SKM-1 treated with dmso at 0.1 percent for 144 hours (cell line): ENCODE measurements around the gene SPI1.
"Not testable (repeated sequence)": the region's sequence is repeated elsewhere in the genome, so short reads cannot be mapped to it uniquely, and the experiment has no call there.

Experiments
- DNase-seq: peaks from one replicate; lab custom pipeline; 2025; ENCODE audit not compliant: unreplicated experiment; lab: John Stamatoyannopoulos, UW

SPI1 gene

DNA sequence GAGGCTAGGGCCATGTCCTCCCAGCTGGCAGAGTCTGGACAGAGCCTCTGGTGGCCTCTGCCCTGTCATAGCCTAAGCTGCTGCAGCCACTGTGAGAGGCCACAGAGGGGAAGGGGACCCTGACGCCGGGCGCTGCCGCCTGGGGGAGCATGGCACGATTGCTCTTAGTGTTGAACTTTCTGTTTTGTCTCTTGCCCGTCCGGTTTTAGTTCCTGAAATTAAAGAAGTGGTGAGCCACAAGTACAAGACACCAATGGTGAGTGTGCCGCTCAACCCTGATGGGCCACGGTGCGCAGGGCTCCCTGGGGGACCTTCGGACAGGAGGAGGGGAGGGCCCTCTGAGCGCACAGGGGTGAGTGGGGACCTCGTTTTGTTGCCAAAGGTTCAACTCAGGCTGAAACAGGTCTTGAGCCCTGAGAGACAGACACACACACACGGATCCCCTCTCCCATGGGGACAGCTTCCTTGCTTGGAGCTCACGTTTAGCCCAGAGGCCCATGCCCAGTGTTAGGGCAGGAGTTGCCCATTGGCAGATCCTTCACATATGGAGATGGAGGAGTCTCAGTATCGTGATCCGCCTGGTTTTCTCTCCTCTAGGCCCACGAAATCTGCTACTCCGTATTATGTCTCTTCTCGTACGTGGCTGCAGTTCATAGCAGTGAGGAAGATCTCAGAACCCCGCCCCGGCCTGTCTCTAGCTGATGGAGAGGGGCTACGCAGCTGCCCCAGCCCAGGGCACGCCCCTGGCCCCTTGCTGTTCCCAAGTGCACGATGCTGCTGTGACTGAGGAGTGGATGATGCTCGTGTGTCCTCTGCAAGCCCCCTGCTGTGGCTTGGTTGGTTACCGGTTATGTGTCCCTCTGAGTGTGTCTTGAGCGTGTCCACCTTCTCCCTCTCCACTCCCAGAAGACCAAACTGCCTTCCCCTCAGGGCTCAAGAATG lies 49.6 kb downstream of the SPI1 start:
- DNase-seq = no peak

DNA sequence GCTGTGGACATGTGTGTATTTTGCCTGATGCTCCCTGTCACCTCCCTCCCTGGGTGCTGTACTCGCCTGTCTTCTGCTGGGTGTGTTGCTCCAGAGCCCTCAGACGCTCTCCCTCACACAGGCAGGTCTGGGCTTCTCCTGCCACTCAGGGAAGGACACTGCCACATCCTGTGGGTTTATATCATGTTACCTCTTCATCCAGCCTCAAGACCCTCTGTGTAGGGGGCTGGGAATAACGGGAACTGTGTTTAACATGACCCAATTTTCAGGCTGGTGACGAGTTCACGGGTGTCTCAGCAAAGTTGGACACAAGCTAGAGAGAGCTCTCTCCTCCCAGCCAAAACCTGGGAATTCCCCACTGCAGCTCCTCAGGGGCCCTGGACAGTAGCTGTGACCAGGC lies 50.4 kb downstream of the SPI1 start:
- no peak for DNase-seq

DNA sequence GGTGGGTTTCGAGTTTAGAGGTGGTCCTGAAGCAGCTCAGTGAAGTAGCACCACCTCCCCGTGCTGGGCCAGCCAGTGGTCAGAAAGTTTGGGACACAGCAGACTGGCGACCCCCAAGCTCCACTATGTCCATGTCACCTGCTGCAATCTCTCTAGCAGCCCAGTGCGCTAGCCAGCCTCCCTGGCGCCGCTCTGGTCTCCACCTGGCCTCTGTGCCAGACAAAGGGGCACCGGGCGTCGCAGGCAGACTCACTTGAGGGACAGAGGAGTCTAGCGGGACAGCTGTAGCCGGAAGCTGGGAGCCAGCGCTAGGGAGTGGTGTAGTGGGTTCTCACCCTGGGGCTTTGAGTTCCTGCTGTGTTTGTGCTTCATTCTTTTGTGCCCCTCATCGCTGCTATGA lies 51.3 kb downstream of the SPI1 start:
- no peak for DNase-seq

DNA sequence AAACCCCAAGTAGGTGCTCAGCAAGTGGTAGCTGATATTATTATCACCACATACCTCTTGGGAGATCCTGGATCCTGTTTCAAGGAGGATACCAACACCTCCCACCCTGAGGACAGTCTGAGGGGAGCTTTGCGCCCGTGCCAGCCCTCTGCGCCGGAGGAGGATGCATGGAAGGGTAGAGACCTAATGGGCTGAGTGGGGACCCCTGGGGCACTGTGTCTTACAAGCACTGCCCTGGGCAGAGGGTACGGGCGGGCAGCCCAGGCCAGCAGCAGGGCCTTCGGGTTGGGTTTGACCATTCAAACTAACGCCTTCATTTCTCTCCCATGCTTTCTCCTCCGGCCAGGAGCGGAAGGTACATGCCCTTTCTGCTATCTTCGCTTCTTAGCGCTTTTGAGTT lies 52.1 kb downstream of the SPI1 start:
- DNase-seq = no peak

DNA sequence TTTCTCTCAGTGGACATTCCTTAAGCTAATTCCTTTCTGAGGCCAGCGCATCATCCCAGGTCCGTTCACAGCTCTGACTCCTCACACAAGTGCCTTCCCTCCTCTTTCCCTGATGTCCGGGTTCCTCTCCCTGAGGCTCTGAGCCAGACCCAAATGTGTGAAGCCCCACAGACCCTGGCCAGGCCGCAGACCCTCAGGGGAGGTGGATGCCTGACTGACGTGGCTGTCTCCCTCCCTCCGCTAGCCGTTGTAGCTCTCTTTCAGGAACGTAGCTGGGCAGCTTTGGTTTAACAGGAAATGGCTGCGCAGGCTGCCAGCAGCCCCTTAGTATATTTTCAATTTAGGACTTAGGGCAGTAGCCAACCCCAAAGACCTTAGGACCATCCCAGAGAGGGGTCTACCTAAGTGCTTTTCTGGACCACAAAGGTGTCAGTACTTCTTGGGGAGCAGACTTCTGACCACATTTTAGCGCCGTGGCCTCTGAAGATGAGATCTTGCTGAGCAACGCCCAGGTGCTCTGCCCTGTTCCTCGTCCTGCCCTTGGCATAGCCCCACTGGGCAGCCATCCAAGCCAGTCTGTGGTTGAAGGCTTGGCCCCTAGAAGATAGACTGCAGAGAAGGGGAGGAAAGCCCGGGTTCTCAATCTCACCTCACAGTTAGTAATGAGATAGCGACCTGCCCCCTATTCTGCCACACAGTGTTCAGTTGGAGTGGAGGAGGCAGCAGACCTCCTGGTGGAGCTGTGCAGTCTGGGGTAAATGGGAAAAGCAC lies 52.9 kb downstream of the SPI1 start:
- no peak for DNase-seq

DNA sequence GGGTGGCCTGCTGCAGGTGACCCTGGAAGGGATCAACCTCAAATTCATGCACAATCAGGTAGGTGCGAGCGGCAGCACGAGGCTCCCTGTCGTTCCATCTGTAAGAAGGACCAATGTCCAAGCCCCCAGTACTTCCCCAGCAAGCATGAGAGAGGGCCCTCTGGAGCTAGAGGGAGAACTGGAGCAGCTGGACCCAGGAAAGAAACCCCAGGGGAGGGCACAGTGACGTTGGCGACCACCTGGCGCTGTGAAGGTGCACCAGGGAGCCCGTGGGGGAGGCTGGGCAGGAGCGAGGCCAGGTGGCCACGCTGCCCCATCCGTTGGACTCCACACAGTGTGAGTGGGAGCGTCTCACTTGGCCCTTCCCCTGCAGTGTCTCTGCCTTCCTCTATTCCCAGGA lies 53.8 kb downstream of the SPI1 start:
- DNase-seq = no peak

DNA sequence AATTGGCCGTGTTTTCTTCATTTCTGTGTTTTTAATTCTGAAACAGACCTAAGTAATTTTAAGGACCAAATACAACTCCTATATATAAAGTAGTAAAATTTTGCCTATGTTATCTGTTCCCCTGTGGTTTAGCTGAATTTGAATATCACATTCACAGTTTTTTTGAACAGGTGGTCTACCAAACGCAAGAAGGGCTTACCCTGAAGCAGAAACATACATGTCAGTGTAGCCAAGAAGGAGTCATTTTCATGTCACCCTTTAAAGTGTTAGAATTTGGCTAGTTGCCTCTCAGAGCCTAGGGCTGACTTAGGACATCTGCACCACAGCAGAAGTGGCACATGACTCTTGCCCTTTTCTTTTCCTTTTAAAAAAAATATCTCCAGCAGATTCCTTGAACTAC lies 60.2 kb downstream of the SPI1 start:
- no peak for DNase-seq

DNA sequence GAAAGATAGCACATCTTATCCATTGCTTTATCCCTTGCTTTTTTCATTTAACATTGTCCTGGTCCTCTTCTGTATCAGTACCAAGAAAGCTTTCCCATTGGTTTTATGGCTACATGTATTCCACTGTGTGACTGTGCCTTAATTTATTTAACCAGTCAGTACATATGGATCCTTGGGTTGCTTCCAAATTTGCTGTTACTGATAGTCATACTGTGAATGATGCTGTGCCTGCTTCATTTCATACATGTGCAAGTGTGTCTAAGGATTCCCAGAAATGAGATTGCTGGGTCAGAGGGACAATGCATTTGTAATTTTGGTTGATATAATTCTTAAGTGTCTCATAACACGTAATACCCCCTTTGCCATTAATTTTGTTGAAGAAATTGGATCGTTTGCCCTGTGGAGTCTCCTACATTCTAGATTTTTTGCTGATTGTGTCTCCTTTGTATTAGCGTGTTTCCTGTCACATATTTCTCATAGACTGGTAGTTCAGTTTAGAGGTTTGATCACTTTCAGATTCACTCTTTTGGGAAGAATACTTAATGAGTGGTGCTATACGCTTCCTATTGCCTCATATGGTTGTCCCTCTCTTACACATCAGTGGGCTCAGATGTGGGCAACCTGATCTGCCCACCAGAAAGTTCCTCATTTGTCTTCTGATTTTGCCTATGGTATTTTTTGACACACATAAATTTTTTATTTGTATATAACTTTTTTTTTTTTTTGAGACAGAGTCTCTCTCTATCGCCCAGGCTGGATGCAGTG lies 61.1 kb downstream of the SPI1 start:
- DNase-seq = no peak

DNA sequence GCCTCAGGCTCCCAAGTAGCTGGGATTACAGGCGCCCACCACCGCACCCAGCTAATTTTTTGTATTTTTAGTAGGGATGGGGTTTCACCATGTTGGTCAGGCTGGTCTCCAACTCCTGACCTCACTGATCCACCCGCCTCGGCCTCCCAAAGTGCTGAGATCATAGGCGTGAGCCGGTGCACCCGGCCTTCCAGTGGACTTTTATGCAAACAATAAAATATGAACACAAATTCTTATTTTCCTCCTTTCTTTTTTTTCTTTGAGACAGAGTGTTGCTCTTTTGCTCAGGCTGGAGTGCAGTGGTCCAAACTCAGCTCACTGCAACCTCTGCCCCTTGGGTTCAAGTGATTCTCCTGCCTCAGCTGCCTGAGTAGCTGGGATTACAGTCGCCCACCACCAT lies 61.8 kb downstream of the SPI1 start:
- not testable (repeated sequence) for DNase-seq

DNA sequence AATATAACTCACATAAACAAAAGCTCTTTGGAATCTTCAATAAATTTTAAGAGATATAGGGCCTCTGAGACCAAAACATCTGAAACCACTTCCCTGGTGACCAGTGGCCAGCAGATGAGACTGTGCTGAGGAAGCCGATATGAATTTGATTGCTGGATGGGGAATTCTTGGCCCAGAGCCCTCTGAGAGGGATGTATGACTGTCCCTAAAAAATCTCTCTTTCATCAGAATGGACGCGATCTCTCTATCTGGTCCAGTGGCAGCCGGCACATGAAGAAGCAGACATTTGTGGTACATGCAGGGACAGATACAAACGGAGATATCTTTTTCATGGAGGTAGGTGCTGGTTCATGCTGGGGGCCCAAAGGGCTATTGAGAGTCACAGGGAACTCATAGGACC lies 63.4 kb downstream of the SPI1 start:
- DNase-seq = no peak

DNA sequence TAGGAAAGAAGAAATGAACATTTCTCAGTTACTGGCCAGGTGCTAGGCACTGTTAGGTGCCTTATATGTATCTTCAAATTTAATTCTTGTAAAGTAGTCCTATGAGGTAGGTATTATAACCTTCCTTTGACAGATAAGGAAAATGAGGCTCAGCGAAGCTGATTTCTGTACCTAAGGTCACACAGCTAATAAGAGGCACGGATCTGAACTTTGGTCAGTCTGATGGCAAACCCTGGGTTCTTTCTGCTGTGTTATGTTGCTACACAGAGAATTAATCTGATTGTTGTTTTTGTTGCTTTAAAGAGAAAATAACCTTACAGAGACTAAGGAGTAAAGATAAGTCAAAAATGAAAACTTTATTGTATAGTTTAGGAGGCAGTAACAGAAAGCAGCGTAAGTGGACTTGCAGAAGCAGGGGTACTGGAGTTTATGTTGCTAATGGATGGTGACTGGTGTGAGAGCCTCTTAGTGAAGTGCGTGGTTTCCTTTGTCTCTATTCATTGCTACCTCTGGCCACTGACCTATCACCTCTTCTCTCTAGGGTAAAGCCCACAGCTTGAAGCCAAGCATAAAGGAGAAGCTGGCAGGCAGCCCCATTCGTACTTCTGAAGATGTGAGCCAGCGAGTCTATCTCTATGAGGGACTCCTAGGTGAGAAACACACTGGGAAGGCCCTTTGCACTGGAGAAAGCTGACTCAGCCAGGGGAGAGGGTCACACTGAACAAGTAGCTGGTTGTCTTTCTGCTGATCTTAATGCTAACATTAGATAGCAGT lies 70.1 kb downstream of the SPI1 start:
- no peak for DNase-seq

DNA sequence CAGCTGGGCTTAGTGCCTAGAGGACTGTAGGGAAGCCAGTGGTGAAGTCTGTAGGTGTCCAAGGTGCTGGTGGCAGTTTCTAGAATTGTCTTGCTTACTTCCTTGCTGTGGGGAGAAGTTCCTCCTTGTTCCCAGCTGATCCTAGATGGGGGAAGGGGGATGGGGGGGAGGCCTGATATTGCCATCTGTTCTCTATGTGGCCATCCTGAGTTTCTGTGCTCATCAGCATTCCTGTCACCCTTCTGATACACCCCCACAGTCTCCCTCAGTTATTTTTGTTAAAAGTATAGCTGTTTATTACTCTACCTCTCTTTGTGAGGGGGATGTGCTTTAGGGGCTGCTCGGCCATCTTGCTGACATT lies 71.9 kb downstream of the SPI1 start:
- no peak for DNase-seq

DNA sequence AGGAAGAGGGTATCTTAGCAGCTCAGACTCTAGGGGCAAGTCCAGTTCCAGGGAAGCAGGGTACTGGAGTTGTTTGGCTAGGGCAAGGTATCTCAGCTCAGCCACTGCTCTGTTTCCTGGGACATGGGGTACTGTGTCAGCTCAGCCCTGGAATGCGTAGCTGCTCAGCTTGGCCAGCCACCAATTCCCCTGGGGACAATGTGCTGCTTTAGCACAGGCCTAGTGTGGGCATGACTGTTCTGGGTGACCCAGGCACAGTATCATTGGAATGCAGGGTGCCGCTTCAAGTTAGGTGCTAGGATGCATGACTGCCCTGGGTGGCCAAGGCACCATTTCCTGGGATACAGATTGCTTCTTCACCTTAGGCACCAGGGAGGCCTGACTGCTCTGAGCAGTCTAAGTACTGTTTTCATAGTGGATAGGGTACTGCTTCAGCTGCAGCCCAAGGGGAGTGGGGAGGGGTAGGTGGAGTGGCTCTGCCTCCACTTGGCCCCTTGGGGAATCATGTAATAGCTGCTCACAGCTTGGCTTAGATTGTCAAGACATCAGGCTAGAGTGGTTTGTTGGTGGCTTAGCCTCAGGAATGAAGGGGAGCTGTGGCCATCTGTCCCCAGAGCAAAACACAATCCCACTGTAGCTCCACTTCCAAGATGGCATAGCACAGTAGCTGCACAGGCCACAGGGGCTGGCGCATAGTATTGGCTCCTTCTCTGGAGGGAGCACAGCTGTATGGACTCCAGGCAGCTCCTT lies 72.4 kb downstream of the SPI1 start:
- DNase-seq = no peak
